GM12878 (cell line): Measurements from ENCODE around the gene TMEM138. TPM values are rescaled to one million over a fixed set of nuclear protein-coding genes. Genes with fewer than 3 reads are reported as not detected.

Source experiments
- ATAC-seq: fragments of 200-7000 bp; cut with Tn5 transposase; 3 replicates; pipeline ENCODE4 v1.9.1; 2020; ENCODE audit warnings: mild to moderate bottlenecking, moderate library complexity
- BruUV-seq: library from RNA; stranded (reverse); fragments of 400-500 nt; replicated peaks from 2 replicates; lab custom pipeline; 2021; lab: Mats Ljungman, UMichigan
- CTCF ChIA-PET: fragments of 300-600 bp; sonication (Branson Sonifier 250); formaldehyde crosslinking; extraction: SDS; loops from one replicate; lab custom pipeline; 2021; ENCODE audit warnings: inconsistent platforms; lab: Yijun Ruan, JAX
- POLR2A ChIA-PET: fragments of 350-600 bp; formaldehyde crosslinking; extraction: SDS; loops from one replicate; lab custom pipeline; 2021; ENCODE audit warnings: inconsistent platforms; lab: Charles Lee
- RAD21 ChIA-PET: fragments of 300-600 bp; sonication (Branson Sonifier 250); formaldehyde crosslinking; loops from one replicate; lab custom pipeline; 2023; ENCODE audit warnings: antibody characterized with exemption; ENCODE audit not compliant: unreplicated experiment; lab: Charles Lee
- SMC1A ChIA-PET: fragments of 300-600 bp; sonication (Branson Sonifier 250); formaldehyde crosslinking; loops from one replicate; lab custom pipeline; 2023; ENCODE audit not compliant: unreplicated experiment, uncharacterized antibody; lab: Charles Lee
- DNase-seq: peaks from one replicate; pipeline ENCODE4 v3.0.0-alpha.2; 2011; ENCODE audit warnings: low read depth, low spot score
- FAIRE-seq: peaks from 3 replicates; lab custom pipeline; 2011; peaks lifted over from hg19 to GRCh38; lab: Jason Lieb, UNC
- H2AFZ ChIP-seq: 2 replicates; pipeline ENCODE4 v1.6.0; 2011; ENCODE audit warnings: low read depth, low read length, control low read depth; ENCODE audit not compliant: control insufficient read depth
- H3K27ac ChIP-seq: 2 replicates; pipeline ENCODE4 v1.5.1; 2011; ENCODE audit warnings: control low read depth; ENCODE audit not compliant: control insufficient read depth, insufficient read depth
- H3K27me3 ChIP-seq, 2 experiments: replicated peaks in 1 of 2; 2 replicates each; pipeline versions ENCODE4 v1.6.0 to v1.6.1; 2011; ENCODE audit warnings: low read length in 1 of 2; ENCODE audit not compliant: control insufficient read depth in 2 of 2, insufficient read depth in 2 of 2
- H3K36me3 ChIP-seq, 2 experiments: 2 replicates each; pipeline ENCODE4 v1.5.1; 2011; ENCODE audit warnings: low read length in 1 of 2; ENCODE audit not compliant: control insufficient read depth in 2 of 2, insufficient read depth in 2 of 2
- H3K4me1 ChIP-seq: 2 replicates; pipeline ENCODE4 v1.6.1; 2011; ENCODE audit warnings: mild to moderate bottlenecking, low read length, moderate library complexity, mixed read lengths; ENCODE audit not compliant: control insufficient read depth, insufficient read depth
- H3K4me2 ChIP-seq: 2 replicates; pipeline ENCODE4 v1.6.0; 2011; ENCODE audit warnings: control low read depth; ENCODE audit not compliant: control insufficient read depth, insufficient read depth
- H3K4me3 ChIP-seq: fragments of 200-600 bp; sonication (generic); 2 replicates; pipeline ENCODE4 v1.5.1; 2016
- H3K79me2 ChIP-seq: 2 replicates; pipeline ENCODE4 v1.6.0; 2011; ENCODE audit warnings: low read length; ENCODE audit not compliant: control insufficient read depth, insufficient read depth
- H3K9ac ChIP-seq: 2 replicates; pipeline ENCODE4 v1.8.0; 2011; ENCODE audit warnings: low read length, control low read depth, mixed read lengths; ENCODE audit not compliant: control insufficient read depth, insufficient read depth
- H3K9me3 ChIP-seq: replicated peaks from 3 replicates; pipeline ENCODE4 v1.5.1; 2011; ENCODE audit warnings: mild to moderate bottlenecking, low read length; ENCODE audit not compliant: control insufficient read depth, insufficient read depth
- H4K20me1 ChIP-seq: 2 replicates; pipeline ENCODE4 v1.6.0; 2011; ENCODE audit not compliant: control insufficient read depth, insufficient read depth
- BCL11A ChIP-seq: IDR thresholded peaks from 2 replicates; pipeline ENCODE4 v1.6.1; 2011; ENCODE audit warnings: low read depth, low read length
- EP300 ChIP-seq, 2 experiments: fragments of 150-350 bp in 1 of 2; IDR thresholded peaks; 2 replicates each; pipeline ENCODE4 v1.6.1; 2011 to 2012; ENCODE audit warnings: low read depth in 2 of 2, low read length in 2 of 2, borderline replicate concordance in 1 of 2, improper control_type of control experiment in 1 of 2, inconsistent platforms in 1 of 2; ENCODE audit not compliant: control insufficient read depth in 1 of 2
- ETV6 ChIP-seq, 2 experiments: fragments of 450-650 bp in 1 of 2; IDR thresholded peaks in 1 of 2; conservative IDR thresholded peaks in 1 of 2; 2 replicates each; pipeline ENCODE4 v1.6.1; 2014; ENCODE audit warnings: antibody characterized with exemption in 1 of 2, borderline replicate concordance in 1 of 2, low read depth in 1 of 2, mild to moderate bottlenecking in 1 of 2, moderate library complexity in 1 of 2
- HDGF ChIP-seq: fragments of 450-650 bp; IDR thresholded peaks from 2 replicates; pipeline ENCODE4 v1.6.1; 2016; ENCODE audit warnings: antibody characterized with exemption
- JUND ChIP-seq: IDR thresholded peaks from 2 replicates; pipeline ENCODE4 v1.6.1; 2012; ENCODE audit warnings: low read depth, mild to moderate bottlenecking, low read length, improper control_type of control experiment, moderate library complexity
- MYB ChIP-seq: fragments of 150-350 bp; IDR thresholded peaks from 2 replicates; pipeline ENCODE4 v1.6.1; 2014; ENCODE audit warnings: mild to moderate bottlenecking, low read depth, low read length, borderline replicate concordance
- ZBED1 ChIP-seq: IDR thresholded peaks from 2 replicates; pipeline ENCODE4 v1.6.1; 2016; ENCODE audit warnings: borderline replicate concordance
- WGBS: methylation state at CpG from one replicate; pipeline ENCODE4 v1.1.6; 2016; ENCODE audit warnings: low lambda C conversion rate; ENCODE audit not compliant: insufficient replicate concordance, insufficient coverage; ENCODE audit errors: missing lambda C conversion rate; 5-methylcytosine and 5-hydroxymethylcytosine counted together
- in situ Hi-C: fragments of 300-500 bp; cut with MboI; formaldehyde crosslinking; loops from 9 replicates; pipeline ENCODE4 v1.14.3; 2018; ENCODE audit warnings: mixed read lengths
- intact Hi-C: fragments of 100-400 bp; cut with micrococcal nuclease; formaldehyde crosslinking; loops from one replicate; pipeline ENCODE4 v1.14.2; 2022; ENCODE audit not compliant: unreplicated experiment
- polyA plus RNA-seq, 11 experiments: library from polyadenylated mRNA; depleted of rRNA in 4 of 11; unstranded in 6 of 11; stranded (reverse) in 5 of 11; fragments of >200 nt; fragmentation: Nextera tagmentation in 4 of 11; fragmentation: Illumina TruSeq in 1 of 11; extraction: Ambion mirVana in 4 of 11; extraction: Trizol in 1 of 11; gene quantifications; 1 replicate in 1 of 11; 2 replicates in 10 of 11; pipeline versions ENCODE4 v1.2.1 to v1.2.3, GENCODE V29; 2011 to 2016; ENCODE audit warnings: inconsistent platforms in 2 of 11, missing spikeins in 2 of 11, low read depth in 1 of 11
- total RNA-seq, 4 experiments: library from RNA; depleted of rRNA in 3 of 4; stranded (reverse); fragments of >200 nt in 3 of 4; fragmentation: Illumina TruSeq in 1 of 4; extraction: Trizol in 1 of 4; gene quantifications; 2 replicates each; pipeline versions ENCODE4 v1.2.1 to v1.2.3, GENCODE V29; 2013 to 2021

Gene TMEM138
- total and polyA plus RNA-seq, 10 of the 15 experiments (the other 5 are each of a cell fraction or from before 2014, with no cell fraction given): 28.5 to 116 (median 73.4) TPM

DNA sequence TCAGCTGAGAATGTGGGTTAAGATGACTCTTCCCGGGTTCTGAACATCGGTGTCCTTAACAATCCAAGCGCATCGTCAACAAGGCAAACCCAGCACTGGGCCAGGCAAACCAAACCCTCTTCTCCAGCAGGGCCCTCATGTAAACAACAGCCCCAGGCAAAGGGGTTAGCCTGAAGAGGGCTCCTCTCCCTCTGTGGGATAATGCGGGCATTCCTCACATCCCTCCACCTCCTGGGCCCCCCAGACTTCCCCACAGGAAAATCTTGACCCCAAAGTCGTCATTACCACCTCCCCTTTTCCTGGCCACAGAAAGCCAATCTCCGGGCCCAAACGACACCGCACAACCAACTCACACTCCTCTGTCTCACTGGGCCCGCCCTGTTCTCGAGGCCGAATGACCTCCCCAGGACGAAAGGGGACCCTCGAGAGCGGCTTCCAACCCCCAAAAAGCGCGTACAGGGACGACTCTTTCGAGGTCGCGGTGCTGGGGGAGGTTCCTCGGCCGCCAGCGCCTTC is 29.8 kb upstream of the TMEM138 start:
- H3K27me3 ChIP-seq: no peaks in the 10 kb centered on the region
- peaks cover 0 to 10% of the 10 kb centered on the region in 2 experiments; a peak in 3 of 4 replicates for H3K36me3 ChIP-seq
- TF ChIP-seq ETV6 (conservative IDR thresholded peaks at IDR 0.05 in 1 of 2, IDR thresholded peaks at IDR 0.05 in 1 of 2; ENCODE audit: borderline replicate concordance in 1 of 2, low read depth in 1 of 2) (no peak), EP300 (IDR thresholded peaks at IDR 0.05; ENCODE audit: borderline replicate concordance in 1 of 2, control insufficient read depth in 1 of 2, low read depth in 2 of 2, low read length in 2 of 2) (no peak), ZBED1 (no peak), BCL11A (no peak), HDGF (no peak), MYB (no peak), JUND (no peak)
- H3K4me2 ChIP-seq: peak overlapping the region; percentile 83
- peak overlapping the region; percentile 99 for H3K9ac ChIP-seq
- H2AFZ ChIP-seq: peak overlapping the region; percentile 83
- peak; percentile 9 for ATAC-seq
- under 1% methylated on average over 24 of the region's 24 CpGs for WGBS
- H3K27ac ChIP-seq: peak overlapping the region; percentile 92
- peaks cover 20% of the 10 kb centered on the region for H3K4me1 ChIP-seq
- ChIA-PET CTCF (interaction anchor here (1.0 to 3.1 kb wide), 6 partner anchors 23 to 501 kb away, joined by 3 to 25 read pairs (median 5); partner anchors contain the start of gene TMEM216), RAD21 (interaction anchor here (0.6 to 1.2 kb wide), 4 partner anchors 29 to 103 kb away, joined by 3 to 6 read pairs (median 4); no protein-coding TSS in a partner anchor), SMC1A (interaction anchor here (0.6 to 1.6 kb wide), 6 partner anchors 18 to 69 kb away, joined by 3 to 10 read pairs (median 4); no protein-coding TSS in a partner anchor), POLR2A (interaction anchor here (0.8 to 1.3 kb wide), 5 partner anchors 11 to 61 kb away, joined by 3 to 5 read pairs (median 4); no protein-coding TSS in a partner anchor)
- in situ Hi-C loops (no loop called here), intact Hi-C loops (loop anchor here (5.0 to 10.0 kb wide), 2 partner anchors 78 to 105 kb away; no protein-coding TSS in a partner anchor)
- H3K4me3 ChIP-seq: peak overlapping the region; percentile 90
- H3K79me2 ChIP-seq: peaks cover 64% of the 10 kb centered on the region
- no peak for FAIRE-seq
- no peak for DNase-seq
- H3K9me3 ChIP-seq: no peaks in the 10 kb centered on the region
- TSS peak; percentile 69 for BruUV-seq
- no peaks in the 10 kb centered on the region; the same call in 1 of the 2 replicates for H4K20me1 ChIP-seq
